Effector memory CD4-positive, alpha-beta T cell (primary cell): ENCODE results near the gene RTKN.
"Not testable (repeated sequence)": the region's sequence is repeated elsewhere in the genome, so short reads cannot be mapped to it uniquely, and the experiment has no call there.

Experiments used
- DNase-seq, 3 donors: peaks; one replicate each; pipeline ENCODE4 v3.0.0-alpha.2; 2020
- H3K27ac ChIP-seq: 2 replicates; pipeline ENCODE4 v1.7.0; 2013; ENCODE audit warnings: mild to moderate bottlenecking, low read length, moderate library complexity; ENCODE audit not compliant: insufficient read depth, poor library complexity, severe bottlenecking
- H3K27me3 ChIP-seq: replicated peaks from 2 replicates; pipeline ENCODE4 v1.7.0; 2013; ENCODE audit warnings: mild to moderate bottlenecking, low read length; ENCODE audit not compliant: insufficient read depth, control insufficient read depth, poor library complexity, severe bottlenecking
- H3K36me3 ChIP-seq: 2 replicates; pipeline ENCODE4 v1.7.0; 2013; ENCODE audit warnings: mild to moderate bottlenecking, low read length, moderate library complexity; ENCODE audit not compliant: control insufficient read depth, insufficient read depth
- H3K4me1 ChIP-seq: 2 replicates; pipeline ENCODE4 v1.7.0; 2013; ENCODE audit warnings: low read length, mild to moderate bottlenecking; ENCODE audit not compliant: control insufficient read depth, insufficient read depth, poor library complexity, severe bottlenecking
- H3K4me3 ChIP-seq: 2 replicates; pipeline ENCODE4 v1.7.0; 2013; ENCODE audit warnings: low read length, low read depth, mild to moderate bottlenecking; ENCODE audit not compliant: insufficient read depth, poor library complexity, severe bottlenecking
- H3K9me3 ChIP-seq: 2 replicates; pipeline ENCODE4 v1.7.0; 2013; ENCODE audit warnings: mild to moderate bottlenecking, low read length, moderate library complexity; ENCODE audit not compliant: control insufficient read depth
- total RNA-seq, 3 donors: gene quantifications; one replicate each; lab custom pipeline; 2026; lab: John Stamatoyannopoulos, UW

RTKN gene
- total RNA-seq = 0 to 0.70 (median 0.58) reads per million in 3 donors

DNA sequence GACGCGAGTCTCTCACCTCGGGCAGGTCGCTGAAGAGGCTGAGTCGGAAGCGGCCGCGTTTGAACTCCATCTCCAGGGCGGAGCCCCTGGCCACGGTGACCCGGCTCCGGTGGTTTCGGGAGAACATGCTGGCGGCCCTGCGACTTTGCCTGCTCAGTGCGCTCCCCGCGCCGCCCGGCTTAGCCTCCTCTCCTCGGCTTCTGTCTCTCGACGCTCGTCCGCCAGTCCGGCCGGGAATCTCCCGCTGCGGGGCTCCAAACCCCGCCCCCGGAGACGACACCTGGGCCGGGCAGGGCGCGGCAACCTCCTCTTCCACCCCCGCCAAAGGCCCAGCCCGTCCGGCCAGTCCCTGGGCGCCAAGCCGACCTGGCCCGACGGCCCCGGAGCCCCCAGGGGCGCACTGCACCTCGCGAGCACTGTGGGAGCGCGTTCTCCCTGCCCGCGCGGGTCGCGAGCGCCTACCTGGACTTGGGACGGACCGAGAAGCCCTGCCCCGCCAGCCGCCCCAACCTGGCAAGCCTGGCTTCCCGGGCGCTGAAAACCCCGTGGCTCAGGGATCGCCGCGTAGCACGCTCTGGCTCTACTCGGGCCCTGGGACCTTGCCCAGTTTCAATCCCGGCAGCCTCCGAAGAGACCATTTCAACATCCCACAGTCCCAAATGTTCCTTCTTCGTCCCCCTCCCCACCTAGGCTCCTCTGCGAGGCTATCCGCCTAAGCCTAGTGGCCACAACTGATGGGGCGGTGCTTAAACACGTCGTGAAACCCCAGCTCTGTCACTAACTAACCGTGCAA lies at the start of gene RTKN:
TSS of gene RTKN (minus strand) at position 248 of the 793 bp plus-strand sequence. CDS start at position 127, 121 bp downstream.
- H3K4me3 ChIP-seq = peak within 1 kb of the TSS; percentile 35
- DNase-seq = peak in 1 of 3 donors; percentile 34
- H3K27ac ChIP-seq = no peak within 1 kb of the TSS
- peaks cover 37% of the 10 kb centered on the region for H3K27me3 ChIP-seq
- H3K36me3 ChIP-seq = no peaks in the 10 kb centered on the region
- H3K4me1 ChIP-seq = peaks cover 19% of the 10 kb centered on the region
- no peaks in the 10 kb centered on the region for H3K9me3 ChIP-seq

DNA sequence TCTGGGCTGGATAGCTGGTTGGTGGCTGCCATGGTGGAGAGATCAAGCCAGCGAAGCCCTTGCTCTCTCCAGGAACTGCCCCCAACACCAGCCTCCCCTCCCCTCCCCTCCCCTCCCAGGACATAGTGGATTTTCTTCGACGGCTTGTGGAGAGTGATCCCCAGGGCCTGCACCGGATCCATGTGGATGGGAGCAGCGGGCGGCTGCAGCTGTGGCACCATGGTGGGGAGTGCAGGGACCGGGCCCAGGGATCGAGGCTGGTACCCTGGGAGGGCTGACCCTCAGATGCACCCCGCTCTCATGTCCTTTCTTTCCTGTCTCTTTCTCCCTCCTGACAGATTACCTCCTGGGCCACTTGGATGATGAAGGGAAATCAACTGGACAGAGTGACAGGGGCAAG lies 48.2 kb upstream of the RTKN start:
- H3K27ac ChIP-seq = no peak overlapping the region
- DNase-seq = no peak
- no peaks in the 10 kb centered on the region for H3K9me3 ChIP-seq
- H3K4me1 ChIP-seq = no peaks in the 10 kb centered on the region
- H3K27me3 ChIP-seq = no peaks in the 10 kb centered on the region
- no peak overlapping the region for H3K4me3 ChIP-seq
- H3K36me3 ChIP-seq = peaks cover 51% of the 10 kb centered on the region

DNA sequence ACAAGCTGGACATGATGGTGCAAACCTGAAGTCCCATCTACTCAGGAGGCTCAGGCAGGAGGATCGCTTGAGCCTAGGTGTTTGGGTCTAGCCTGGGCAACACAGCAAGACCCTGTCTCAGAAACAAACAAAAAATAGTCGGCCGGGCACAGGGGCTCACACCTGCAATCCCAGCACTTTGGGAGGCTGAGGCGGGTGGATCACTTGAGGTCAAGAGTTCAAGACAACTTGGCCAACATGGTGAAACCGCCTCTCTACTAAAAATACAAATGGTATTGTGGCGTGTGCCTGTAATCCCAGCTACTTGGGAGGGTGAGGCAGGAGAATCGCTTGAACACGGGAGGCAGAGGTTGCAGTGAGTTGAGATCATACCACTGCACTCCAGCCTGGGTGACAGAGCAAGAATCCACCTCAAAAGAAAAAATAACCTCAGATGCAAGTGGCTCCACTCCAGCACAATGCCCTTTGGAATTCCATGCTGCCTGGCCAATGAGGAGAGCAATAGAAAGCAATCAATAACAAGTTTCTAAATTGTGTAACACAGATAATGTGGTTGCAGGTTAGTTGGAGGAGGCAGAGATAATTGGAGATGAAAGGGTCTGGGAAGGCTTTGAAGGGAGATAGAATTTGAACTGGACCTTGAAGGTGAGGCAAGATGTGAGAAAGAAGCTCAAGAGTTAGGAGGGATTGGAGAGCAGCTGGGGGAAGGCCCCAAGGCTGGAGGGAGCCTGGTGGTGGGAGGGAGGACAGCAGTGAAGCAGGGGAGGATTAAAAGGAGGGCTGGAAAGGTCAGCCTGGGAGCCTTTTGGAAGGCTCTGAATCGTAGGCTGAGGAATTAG lies 47.1 kb upstream of the RTKN start:
- H3K4me1 ChIP-seq = no peaks in the 10 kb centered on the region
- H3K36me3 ChIP-seq = peaks cover 51% of the 10 kb centered on the region
- no peak for DNase-seq
- no peaks in the 10 kb centered on the region for H3K9me3 ChIP-seq
- no peaks in the 10 kb centered on the region for H3K27me3 ChIP-seq
- H3K4me3 ChIP-seq = no peak overlapping the region
- H3K27ac ChIP-seq = no peak overlapping the region

DNA sequence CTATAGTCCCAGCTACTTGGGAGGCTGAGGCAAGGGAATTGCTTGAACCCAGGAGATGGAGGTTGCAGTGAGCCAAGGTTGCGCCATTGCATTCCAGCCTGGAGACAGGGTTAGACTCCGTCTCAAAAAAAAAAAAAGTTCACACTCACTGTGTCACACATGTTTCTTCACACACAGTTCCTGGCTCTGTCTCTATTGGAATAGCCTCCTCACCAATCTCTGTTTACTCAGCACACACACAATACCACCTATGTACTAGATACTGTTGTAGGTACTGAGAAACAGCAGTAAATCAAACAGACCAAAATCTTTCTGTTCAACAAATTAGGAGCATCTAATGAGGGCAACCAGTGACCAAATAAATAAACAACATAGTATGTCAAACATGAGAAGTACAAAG lies 44.4 kb upstream of the RTKN start:
- peaks cover 25% of the 10 kb centered on the region for H3K36me3 ChIP-seq
- no peaks in the 10 kb centered on the region for H3K27me3 ChIP-seq
- no peak overlapping the region for H3K27ac ChIP-seq
- H3K9me3 ChIP-seq = no peaks in the 10 kb centered on the region
- no peak for DNase-seq
- H3K4me1 ChIP-seq = peaks cover 16% of the 10 kb centered on the region
- H3K4me3 ChIP-seq = no peak overlapping the region

- peak overlapping the region; percentile 98 for H3K27ac ChIP-seq
- not testable (repeated sequence) for H3K27me3 ChIP-seq
Measured at GRCh38 chr2:74483675-74484164, 42.0 kb upstream of the RTKN start.

GRCh38 chr2:74482801-74483674 lies 41.3 kb upstream of the RTKN start, which contains the start of the genes CCDC142 and TTC31:
Gene CCDC142 (minus strand): TSS chr2:74482998. CDS start chr2:74482837, 161 bp downstream.
Gene TTC31 (plus strand): TSS chr2:74483081. CDS start chr2:74483096, 15 bp downstream.
- Histone ChIP-seq H3K4me3 (peak within 1 kb of the TSS; percentile 100), H3K9me3 (no peaks in the 10 kb centered on the region), H3K27me3 (no peaks in the 10 kb centered on the region), H3K4me1 (peaks cover 21% of the 10 kb centered on the region), H3K27ac (peak within 1 kb of the TSS; percentile 98), H3K36me3 (peaks cover 8% of the 10 kb centered on the region)
- DNase-seq = peak; percentile 84 to 90 (median 89)

More at GRCh38 chr2:74483675-74484164, 42.0 kb upstream of the RTKN start:
- Histone ChIP-seq H3K4me3 (peak overlapping the region; percentile 100), H3K36me3 (peaks cover 14% of the 10 kb centered on the region), H3K4me1 (peaks cover 21% of the 10 kb centered on the region)
- H3K9me3 ChIP-seq, DNase-seq: not testable (repeated sequence)

- H3K27me3 ChIP-seq = no peaks in the 10 kb centered on the region
- peak overlapping the region; percentile 98 for H3K27ac ChIP-seq
- peak in 2 of 3 donors; percentile 27 to 41 for DNase-seq
- peak overlapping the region; percentile 100 for H3K4me3 ChIP-seq
- H3K36me3 ChIP-seq = peaks cover 8% of the 10 kb centered on the region
- no peaks in the 10 kb centered on the region for H3K9me3 ChIP-seq
- peaks cover 21% of the 10 kb centered on the region for H3K4me1 ChIP-seq
Measured at GRCh38 chr2:74481961-74482800, 40.4 kb upstream of the RTKN start.

- Histone ChIP-seq H3K4me1 (peaks cover 21% of the 10 kb centered on the region), H3K9me3 (no peaks in the 10 kb centered on the region), H3K27me3 (no peaks in the 10 kb centered on the region), H3K36me3 (peaks cover 8% of the 10 kb centered on the region), H3K27ac (peak overlapping the region; percentile 98), H3K4me3 (peak overlapping the region; percentile 100)
- DNase-seq = no peak
Measured at GRCh38 chr2:74481431-74481830, 39.7 kb upstream of the RTKN start.
